EL (cell line): ENCODE results near the gene TNRC18.
"Not testable (repeated sequence)": the region's sequence is repeated elsewhere in the genome, so short reads cannot be mapped to it uniquely, and the experiment has no call there.

Experiments used
- DNase-seq: peaks from one replicate; pipeline ENCODE4 v3.0.0-alpha.2; 2016

Gene TNRC18

GRCh38 chr7:5370454-5371353 is 52.9 kb downstream of the TNRC18 start:
- DNase-seq = no peak

GRCh38 chr7:5367661-5368060 is 56.0 kb downstream of the TNRC18 start:
- DNase-seq = no peak

GRCh38 chr7:5365976-5366625 is 57.5 kb downstream of the TNRC18 start:
- DNase-seq = peak; percentile 89

DNA sequence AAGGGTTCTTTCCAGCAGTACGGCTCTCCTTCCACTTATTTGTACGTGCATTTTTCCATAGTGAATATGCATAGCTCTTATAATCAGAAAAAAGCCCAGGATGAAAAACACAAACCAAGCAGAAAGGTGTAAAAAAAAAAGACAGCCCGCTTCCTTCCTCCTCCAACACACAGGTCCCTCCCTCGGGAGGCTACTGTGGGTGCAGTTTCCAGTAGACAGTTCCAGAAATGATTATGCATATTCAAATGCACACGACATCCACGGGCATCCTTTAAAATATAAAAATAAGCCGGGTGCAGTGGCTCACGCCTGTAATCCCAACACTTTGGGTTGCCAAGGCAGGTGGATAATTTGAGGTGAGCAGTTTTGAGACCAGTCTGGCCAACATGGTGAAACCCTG is 59.9 kb downstream of the TNRC18 start:
- DNase-seq = no peak

- no peak for DNase-seq
Measured at GRCh38 chr7:5362466-5362865, 61.2 kb downstream of the TNRC18 start.

DNA sequence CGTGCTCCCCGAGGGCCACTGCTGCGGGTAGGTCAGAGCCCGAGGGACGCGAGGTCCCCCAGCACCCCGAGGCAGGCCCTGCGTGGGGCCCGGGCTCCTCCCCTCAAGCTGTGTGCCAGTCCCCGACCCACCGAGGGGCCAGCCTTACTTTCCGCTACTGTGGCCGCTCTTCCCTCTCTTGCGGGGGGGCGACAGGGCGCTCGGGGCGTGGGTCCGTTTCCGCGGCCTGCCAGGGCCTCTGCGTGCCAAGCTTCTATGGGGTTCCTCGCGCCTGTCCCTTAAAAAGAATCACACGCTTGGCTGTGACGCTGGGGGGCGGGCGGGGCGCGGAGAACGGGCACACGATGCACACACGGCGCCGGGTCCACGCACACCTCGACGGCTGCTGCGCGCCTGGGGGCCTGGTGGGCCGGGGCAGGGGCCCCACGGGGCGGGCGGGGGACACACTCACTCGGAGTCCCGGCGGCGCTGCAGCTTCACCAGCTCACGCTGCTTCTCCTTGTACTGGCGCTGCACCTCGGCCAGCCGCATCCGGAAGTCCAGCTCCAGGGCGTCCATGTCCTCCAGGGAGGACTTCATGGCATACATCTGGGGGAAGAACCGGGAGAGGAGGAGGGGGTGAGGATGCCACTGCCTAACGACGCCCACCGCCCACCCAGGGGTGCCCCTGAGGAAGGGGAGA is 62.0 kb downstream of the TNRC18 start:
- no peak for DNase-seq

- DNase-seq = no peak
Measured at GRCh38 chr7:5360971-5361370, 62.7 kb downstream of the TNRC18 start.

- DNase-seq = no peak
Measured at GRCh38 chr7:5360451-5360850, 63.2 kb downstream of the TNRC18 start.

DNA sequence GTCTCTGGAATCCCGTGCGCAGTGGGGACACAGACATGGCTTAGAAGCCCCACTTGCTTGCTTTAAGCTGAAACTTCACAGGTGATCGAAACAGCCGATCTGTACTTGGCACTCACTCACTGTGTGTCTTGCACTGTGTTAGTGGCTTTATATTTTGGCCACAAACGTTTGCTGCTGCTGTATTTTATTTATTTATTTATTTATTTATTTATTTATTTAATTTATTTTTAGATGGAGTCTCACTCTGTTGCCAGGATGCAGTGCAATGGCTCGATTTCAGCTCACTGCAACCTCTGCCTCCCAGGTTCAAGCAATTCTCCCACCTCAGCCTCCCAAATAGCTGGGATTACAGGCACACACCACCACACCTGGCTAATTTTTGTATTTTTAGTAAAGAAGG is 63.6 kb downstream of the TNRC18 start:
- not testable (repeated sequence) for DNase-seq

- DNase-seq = no peak
Measured at GRCh38 chr7:5359344-5359743, 64.3 kb downstream of the TNRC18 start.

DNA sequence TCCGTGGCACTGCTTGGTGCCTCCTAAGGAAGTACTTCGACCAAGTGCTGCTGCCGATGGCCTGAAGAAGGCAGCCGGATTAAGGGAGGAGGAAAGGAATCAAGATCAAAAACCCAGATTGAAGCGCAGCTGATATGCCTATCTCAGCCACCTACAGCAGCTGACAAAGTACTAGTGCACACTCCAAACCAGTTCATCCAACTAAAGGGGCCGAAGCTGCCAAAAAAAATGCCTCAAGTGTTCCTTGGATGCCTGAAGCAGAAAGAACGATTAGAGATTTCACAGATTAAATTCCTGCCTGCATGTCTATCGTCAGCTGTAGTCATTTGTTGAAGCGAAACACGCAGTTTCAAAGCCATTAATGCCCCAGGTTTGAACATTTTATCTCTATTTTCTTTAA is 65.7 kb downstream of the TNRC18 start:
- no peak for DNase-seq

GRCh38 chr7:5356751-5357119 is 66.9 kb downstream of the TNRC18 start:
- no peak for DNase-seq

DNA sequence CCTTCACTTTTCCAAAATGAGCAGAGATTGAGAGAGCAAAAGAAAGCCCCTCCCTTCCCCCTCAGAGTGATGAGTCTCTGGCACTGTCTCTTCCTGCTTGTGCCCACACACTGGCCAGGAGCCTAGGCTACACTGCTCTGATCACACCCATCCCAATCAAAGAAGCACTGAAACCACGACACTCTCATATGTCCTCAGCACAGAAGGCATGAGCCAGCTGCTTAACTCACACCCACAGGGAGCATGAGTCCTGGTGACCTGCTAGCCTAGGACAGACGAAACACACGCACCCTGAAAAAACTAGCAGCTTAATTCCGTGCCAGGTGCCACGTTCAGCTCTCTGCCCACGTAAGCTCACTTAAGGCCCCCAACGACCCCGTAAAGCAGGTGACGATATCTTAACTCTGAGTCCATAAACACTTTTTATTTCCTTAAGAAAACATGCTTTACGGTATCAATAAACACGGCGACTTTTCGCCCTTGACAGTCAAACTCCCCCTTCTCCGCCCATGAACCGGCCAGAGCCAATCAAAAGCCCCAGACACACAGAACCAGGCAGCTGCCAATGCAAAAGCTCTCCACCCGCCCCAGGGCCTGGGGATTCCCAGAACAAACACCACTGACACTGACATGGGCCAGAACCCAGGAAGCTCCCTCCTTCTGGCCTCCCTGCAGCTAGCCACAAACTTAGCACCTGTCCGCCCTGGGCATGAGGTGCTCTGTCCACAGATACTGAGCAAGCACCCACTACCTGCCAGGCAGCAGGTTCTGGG is 69.0 kb downstream of the TNRC18 start:
- peak; percentile 25 for DNase-seq

DNA sequence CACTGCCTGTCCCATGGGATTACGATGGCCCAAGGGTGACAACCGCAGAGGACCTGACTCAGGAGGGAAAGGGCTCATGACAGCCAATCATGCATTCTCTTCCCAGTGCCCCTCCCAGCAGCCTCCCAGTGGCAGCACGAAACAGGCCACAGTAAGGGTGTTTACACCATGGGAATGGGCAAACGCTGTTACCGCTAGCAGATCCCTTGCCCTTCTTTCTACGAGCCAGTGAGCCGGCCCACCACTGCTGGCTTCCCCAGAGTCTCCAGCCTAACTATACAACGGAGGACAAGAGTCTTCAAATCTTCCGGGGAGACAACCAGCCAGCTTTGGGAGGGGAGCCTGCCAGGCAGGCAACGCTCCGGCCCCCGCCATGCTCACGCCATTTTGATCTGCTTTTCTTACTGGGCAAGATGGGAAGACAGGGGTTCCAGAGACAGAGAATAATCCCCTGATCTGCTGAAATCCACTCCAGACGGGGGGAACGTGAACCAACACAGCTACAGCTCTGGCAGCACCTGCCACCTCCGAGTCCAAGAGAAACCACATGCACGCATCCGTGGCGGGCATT is 71.1 kb downstream of the TNRC18 start:
- DNase-seq = no peak

GRCh38 chr7:5351507-5352265 is 71.9 kb downstream of the TNRC18 start:
- peak; percentile 59 for DNase-seq

GRCh38 chr7:5350600-5351385 is 72.8 kb downstream of the TNRC18 start:
- no peak for DNase-seq

DNA sequence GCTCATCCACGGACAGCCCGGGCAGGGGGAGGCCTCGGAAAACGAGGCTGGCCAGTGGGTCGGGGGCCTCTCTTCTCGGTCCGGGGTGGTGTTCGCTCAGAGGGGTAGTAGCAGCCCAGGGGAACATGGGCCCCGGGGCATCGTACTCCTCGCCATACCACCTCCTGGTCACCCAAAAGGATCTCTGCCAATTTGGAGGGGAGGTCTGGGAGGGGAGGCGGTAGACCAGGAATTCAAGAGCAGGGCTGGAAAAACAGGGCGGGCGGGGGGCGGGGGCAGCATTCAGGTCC is 73.5 kb downstream of the TNRC18 start:
- no peak for DNase-seq

DNA sequence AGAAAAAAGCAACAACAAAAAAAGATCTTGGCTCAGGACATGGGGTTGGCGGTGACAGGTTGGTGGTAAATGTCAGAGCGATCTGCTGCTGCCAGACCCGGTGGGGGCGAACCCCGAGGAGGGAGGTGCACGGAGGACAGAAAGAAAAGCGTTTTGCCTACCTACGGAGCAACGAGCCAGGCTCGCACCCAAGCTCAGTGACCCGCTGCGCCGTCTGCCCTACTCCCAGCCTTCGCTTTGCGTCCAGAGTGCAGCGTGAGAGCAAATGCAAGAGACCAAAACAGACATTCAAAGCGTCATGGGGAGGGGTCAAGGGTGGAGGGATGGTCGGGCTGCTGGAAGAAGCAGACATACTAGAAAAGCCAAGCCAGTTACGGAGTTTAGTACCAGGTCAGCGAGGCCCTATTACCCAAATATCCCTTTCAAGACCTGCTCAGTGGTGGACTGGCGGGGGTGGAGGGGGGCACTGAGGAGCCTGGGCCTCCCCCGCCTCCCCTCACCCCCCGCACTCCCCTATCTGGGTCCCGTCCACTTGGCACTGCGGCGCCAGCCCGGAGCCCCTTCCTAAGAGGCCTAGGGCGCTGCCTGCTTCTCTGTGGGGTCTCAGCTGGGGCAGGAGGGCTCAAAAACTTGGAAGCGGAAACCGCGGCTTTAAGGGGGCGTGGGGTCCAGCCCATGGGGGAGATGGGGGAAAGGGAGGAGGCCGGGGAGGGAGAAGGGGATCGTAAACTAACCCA is 74.0 kb downstream of the TNRC18 start:
- DNase-seq = no peak

- no peak for DNase-seq
Measured at GRCh38 chr7:5349005-5349380, 74.6 kb downstream of the TNRC18 start.

DNA sequence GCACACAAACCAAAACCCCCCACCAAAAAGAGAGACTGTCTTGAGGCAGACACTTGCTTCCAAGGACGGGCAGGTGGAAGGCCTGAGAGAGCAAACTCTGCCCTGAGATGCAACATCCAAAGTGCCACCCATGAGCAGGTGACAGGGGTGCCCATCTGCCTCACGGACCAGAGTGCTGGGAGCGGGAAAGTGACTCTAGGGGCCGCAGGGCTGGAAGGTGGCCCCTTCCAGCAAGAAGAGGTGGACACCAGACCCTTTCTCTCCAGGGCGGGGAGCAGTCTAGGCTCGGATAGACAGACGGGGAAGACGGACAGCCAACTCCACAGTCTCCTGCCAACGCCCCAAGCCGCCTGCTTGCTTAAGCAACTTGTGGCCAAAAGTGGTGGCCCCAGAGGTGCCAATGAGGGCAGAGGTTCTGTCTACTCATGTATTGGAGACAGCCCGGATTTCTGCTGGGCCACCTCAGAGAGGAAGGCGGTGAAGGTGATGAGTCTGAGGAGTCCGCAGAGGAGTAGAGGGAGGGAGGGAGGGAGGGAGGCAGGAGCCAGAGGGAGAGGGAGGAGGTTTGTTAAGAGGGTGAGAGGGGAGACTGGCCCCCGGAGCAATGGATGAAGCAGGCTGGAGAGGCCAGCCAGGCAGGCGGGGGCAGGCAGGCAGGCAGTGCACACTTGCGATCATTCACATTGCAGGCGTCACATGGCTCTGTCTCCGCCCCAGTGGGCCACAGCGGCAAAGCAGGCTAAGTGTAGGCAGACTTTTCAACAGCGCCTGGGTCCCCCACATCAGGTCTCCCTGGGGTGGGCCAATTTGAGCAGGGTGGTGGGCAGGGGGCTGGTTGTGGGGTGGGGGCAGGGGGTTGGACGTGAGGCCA is 75.3 kb downstream of the TNRC18 start:
- DNase-seq = no peak
